ENCODE measurements around the gene LUZP4. TPM values are rescaled to one million over a fixed set of nuclear protein-coding genes. Genes with fewer than 3 reads are reported as not detected.

LUZP4 gene
- not detected for total RNA-seq
- not detected for polyA plus RNA-seq
- long read RNA-seq, donor 1: 0 reads
- long read RNA-seq, donor 2: 0 reads
- long read RNA-seq, donor 3: 0 reads

- Histone ChIP-seq H3K4me1 (no peaks in the 10 kb centered on the region), H3K9me3 (peaks cover 0 to 12% (median 0%) of the 10 kb centered on the region in 11 donors), H3K27me3 (peaks cover 0 to 20% (median 0%) of the 10 kb centered on the region in 7 donors), H3K27ac (no peak within 1 kb of the TSS), H3K36me3 (no peaks in the 10 kb centered on the region), H3K4me3 (no peak within 1 kb of the TSS)
- 94 to 96% methylated on average over 16 to 17 of the region's 17 CpGs for WGBS, 2 donors
- intact Hi-C loops (cut with DNase I): no loop called here
- DNase-seq (no peak), ATAC-seq (no peak)
- TF ChIP-seq CTCF (IDR thresholded peaks at IDR 0.05): no peak
Measured at GRCh38 chrX:115289465-115289864, at the start of gene LUZP4. TSS of gene LUZP4 (plus strand) at chrX:115289715. CDS start at chrX:115289760, 45 bp downstream.

GRCh38 chrX:115251458-115252233 lies 37.9 kb upstream of the LUZP4 start:
- DNase-seq (no peak), ATAC-seq (no peak)
- Histone ChIP-seq H3K4me3 (no peak overlapping the region), H3K27me3 (peaks cover 0 to 53% (median 0%) of the 10 kb centered on the region in 7 donors), H3K27ac (no peak overlapping the region), H3K4me1 (no peaks in the 10 kb centered on the region), H3K9me3 (no peaks in the 10 kb centered on the region), H3K36me3 (no peaks in the 10 kb centered on the region)
- no peak for TF ChIP-seq CTCF (IDR thresholded peaks at IDR 0.05)
- 63 to 76% methylated on average over 2 of the region's 2 CpGs for WGBS, 2 donors
- intact Hi-C loops (cut with DNase I): no loop called here

GRCh38 chrX:115255003-115255402 lies 34.5 kb upstream of the LUZP4 start:
- ATAC-seq (no peak), DNase-seq (no peak)
- Histone ChIP-seq H3K4me1 (no peaks in the 10 kb centered on the region), H3K36me3 (no peaks in the 10 kb centered on the region), H3K4me3 (no peak overlapping the region), H3K27me3 (peaks cover 0 to 60% (median 0%) of the 10 kb centered on the region in 7 donors), H3K27ac (no peak overlapping the region), H3K9me3 (no peaks in the 10 kb centered on the region)
- no peak for TF ChIP-seq CTCF (IDR thresholded peaks at IDR 0.05)
- 88 to 97% methylated on average over 2 of the region's 2 CpGs for WGBS, 2 donors
- intact Hi-C loops (cut with DNase I): no loop called here

GRCh38 chrX:115257711-115258110 lies 31.8 kb upstream of the LUZP4 start:
- intact Hi-C loops (cut with DNase I): no loop called here
- Histone ChIP-seq H3K4me1 (no peaks in the 10 kb centered on the region), H3K27me3 (peaks cover 0 to 55% (median 0%) of the 10 kb centered on the region in 7 donors), H3K4me3 (no peak overlapping the region), H3K27ac (no peak overlapping the region), H3K9me3 (no peaks in the 10 kb centered on the region), H3K36me3 (no peaks in the 10 kb centered on the region)
- no peak for TF ChIP-seq CTCF (IDR thresholded peaks at IDR 0.05)
- DNase-seq: no peak
- no peak for ATAC-seq

All from heart right ventricle (tissue), 16 donors.